GM21737 (cell line): ENCODE data around the gene ZMIZ1.

ENCODE experiments used
- ATAC-seq: cut with Tn5 transposase; IDR thresholded peaks from one replicate; pipeline ENCODE4 v1.9.1; 2021; ENCODE audit warnings: mild to moderate bottlenecking, moderate library complexity; ENCODE audit not compliant: unreplicated experiment

Gene ZMIZ1

DNA sequence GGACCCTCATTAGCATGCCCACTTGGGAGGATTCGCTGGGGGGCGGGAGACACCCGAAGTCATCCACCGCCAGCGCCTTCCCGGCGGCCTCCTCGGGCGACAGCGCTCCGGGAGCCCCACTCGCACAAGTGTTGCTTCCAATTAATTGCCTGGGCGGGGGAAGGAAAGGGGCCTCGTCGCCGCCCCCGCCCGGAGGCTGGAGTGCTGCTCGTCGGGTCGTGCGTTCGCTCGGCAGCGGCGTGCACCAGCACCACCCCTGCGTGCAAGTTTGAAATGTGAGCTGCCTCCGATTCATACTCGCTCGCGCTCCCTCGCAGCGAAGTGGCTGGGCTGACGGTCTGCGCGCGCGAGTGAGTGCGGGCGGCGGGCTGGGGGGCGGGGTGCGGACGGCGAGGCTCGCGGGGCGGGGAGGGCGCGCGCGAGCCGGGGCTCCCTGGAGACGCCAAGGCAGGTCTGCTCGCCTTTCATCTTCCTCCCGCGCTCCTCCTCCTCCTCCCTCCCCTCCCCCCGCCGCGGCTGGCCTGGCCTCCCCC is 173.9 kb downstream of the ZMIZ1 start:
- ATAC-seq, result peak; percentile 15

DNA sequence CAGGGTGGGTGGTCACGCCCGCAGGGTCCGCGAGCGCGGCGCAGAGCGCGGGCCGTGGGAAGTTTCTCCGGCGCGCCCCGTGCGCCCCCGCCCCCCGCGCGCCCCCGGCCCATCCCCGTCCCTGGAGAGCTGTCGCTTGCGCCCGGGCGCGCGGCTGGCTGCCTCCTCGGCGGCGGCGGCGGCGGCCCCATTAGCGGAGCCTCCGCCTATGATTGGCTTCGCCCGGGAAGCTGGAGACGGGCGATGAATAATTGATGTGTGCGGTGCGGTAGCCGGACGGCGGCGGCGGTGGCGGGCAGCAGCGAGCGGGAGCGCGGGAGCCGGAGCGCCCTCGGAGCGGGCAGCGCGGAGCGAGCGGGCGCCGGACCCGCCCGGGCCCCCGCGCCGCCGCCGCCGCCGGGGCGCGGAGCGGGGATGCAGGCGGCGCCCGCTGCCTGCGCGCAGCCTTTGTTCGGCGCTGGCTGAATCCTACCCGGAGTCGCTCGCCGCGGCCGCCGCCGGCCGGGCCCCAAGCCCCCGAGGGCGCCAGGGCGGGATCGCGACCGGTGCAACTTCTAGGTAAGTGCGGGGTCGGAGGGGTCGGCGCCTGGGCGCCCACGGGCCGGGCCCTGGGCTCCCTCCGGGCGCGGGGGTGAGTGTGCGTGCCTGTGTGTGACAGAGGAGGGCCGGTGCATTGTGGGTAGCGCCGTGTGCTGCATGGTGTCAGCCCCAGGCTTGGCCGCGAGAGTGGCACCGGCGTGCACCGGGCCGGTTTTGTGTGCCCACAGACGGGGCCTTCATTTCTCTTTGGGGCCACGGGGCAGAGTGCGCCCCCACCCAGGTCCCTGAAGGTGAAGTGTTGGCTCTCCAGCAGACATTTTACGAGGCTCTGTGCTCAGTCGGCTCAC is 174.7 kb downstream of the ZMIZ1 start:
- ATAC-seq, result peak; percentile 41

DNA sequence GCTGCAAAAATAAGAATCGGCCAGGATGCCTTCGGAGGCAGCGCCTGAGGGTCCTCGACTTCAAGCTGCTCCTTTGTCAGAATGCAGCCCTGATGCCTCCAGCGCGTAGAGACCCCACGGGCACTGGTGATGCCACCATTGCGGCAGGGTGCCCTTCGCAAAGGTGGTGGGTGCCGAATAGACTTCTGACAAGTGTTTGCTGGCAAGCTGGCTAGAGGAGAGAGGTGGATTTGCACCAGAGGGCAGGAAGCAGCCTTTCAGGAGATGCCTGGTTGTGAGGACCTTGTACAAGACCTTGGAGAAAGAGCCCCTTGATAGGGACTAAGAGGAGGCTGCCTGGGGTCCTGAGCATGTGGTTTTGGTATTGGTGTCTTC is 175.3 kb downstream of the ZMIZ1 start:
- ATAC-seq, result no peak

DNA sequence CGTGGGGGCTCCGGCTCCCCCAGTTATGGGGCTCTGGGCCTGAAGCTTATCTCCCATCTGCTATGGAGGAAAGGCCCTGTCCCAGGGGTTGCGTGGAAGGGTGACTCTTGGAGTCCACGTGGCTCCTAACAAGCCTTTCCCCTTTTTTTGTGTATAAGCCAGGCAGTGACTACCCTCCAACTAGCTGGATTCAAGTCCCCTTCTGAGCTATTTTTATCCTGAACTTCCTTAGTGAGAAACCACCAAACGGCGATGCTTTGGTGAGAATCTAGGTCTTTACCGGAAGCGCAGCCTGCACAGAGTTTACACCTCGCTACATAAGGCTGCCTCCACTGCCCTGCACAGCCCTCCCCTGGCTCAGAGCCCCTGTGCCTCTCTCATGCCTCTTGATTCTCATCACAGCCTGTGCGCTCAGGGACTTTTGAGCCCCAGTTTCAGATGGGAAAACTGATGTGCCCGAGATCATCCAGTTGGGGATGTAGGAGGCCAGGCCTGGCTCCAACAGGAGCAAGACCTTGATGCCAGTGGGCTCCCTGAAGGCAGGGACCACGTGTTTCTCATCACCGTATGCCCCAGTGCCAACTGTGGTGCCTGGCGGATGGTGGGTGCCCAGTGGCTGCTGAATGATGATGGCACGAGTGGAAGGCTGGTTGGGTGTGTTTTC is 176.2 kb downstream of the ZMIZ1 start:
- peak; percentile 27 for ATAC-seq

DNA sequence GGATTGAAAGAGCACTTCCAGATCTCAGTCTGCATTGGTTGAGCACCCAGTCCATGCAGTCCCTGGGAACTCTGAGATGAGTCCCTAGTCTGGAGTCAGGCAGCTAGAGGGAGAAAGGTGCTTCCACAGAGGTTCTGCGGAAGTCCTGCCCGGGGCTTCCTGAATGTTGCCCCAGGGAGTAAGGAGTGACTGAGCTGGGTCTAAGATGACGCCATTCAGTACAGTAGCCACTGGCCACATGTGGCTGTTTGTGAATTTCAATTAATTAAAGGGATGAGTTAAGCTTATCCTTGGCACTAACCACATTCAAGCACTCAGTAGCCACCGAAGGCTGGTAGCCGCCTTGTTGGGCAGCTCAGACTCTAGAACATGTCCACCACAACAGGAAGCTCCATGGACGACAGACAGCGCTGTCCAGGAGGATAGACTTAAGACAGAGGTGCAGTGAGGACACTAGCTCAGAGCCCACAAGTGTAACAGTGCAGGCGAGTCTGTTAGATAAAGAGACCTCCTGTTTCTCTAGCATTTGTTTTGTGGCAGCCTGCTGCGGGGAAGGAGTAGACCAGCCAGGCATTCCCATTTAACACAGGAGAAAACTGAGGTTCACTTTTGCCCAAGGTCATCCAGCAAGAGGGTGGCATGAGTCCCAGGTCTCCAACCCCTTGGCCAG is 176.9 kb downstream of the ZMIZ1 start:
- ATAC-seq, result no peak

DNA sequence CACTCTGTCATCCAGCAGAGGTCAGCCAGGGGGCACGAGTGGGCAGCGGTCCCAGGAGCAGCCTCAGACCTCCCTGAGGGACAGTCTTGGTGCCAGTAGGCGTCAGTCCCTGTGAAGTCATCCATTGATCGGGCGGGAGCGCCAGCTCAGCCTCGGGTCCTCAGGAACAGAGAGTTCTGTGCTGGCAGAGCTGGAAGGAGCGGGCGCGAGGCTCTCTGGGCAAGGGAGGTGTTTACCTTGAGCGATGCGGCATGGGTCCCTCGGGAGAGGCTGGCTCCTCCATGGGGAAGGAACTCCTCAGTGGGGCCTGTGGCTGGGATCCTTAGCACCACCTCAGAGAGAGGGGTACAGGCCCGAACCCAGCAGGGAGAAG is 177.4 kb downstream of the ZMIZ1 start:
- no peak for ATAC-seq

DNA sequence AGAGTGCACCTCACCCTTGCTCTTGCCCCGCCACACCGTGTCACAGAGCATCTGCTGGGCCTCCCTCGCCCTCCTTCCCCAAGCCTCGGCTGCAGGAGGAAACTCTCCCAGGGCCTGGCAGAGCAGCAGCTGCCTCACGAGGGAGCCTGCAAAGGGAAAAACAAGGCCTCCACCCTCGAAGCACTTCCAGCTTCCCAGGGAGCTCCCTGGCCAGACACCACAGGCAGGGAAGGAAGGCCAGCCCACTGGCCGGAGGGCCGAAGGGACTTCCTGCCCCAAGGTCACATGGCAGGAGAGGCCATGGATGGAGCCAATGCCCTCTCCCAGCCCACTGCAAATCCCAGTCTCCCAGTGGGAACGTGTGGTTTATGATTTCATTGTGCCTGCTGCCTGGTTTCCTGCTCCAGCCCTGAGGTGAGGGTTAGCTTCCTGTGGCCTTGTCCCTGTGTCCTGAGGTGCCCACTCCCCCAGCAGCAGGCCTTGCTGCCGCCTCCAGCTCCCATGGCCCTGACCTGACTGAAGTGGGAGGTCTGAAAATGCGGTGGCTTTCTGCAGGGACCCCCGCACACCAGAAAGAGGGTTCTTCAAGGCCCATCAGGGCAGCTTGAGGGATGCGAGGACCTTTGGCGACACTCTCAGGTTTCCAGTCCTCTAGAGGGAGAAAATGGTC is 178.0 kb downstream of the ZMIZ1 start:
- no peak for ATAC-seq

DNA sequence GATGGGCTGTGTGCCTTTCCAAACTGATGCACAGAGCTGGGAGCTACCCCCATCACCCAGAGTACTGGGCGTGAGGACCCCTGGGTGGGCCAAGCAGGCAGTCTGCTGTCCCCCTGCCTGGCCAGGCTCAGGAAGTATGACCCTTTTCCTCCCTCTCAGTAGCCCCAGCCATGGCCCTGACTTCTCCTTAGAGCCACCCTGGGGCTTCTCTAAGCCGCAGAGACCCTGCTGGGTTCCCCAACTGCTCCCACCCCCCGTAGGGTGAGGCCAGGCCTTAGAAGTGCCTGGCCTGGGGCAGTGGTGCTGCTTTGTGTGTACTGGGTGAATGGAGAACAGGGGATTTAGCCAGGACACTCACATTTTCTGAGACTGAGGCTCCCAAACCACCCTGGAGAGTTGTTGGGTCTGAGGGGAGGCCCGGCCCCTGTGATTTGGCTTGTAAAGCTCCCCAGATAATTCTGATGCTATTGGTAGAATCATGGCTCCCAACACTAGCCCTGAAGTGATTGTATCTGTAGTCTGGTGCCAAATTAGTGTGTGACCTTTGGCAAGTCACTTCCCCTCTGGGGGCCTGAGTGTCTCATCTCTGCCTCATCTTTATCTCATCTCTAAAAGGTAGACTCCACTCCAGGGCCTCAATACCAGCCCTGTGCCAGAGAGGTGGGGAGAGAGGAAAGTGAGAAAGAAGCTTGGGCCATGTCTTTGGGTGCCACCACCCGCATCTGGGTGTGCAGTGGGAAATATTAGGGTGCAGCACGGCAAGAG is 178.8 kb downstream of the ZMIZ1 start:
- ATAC-seq, result no peak

DNA sequence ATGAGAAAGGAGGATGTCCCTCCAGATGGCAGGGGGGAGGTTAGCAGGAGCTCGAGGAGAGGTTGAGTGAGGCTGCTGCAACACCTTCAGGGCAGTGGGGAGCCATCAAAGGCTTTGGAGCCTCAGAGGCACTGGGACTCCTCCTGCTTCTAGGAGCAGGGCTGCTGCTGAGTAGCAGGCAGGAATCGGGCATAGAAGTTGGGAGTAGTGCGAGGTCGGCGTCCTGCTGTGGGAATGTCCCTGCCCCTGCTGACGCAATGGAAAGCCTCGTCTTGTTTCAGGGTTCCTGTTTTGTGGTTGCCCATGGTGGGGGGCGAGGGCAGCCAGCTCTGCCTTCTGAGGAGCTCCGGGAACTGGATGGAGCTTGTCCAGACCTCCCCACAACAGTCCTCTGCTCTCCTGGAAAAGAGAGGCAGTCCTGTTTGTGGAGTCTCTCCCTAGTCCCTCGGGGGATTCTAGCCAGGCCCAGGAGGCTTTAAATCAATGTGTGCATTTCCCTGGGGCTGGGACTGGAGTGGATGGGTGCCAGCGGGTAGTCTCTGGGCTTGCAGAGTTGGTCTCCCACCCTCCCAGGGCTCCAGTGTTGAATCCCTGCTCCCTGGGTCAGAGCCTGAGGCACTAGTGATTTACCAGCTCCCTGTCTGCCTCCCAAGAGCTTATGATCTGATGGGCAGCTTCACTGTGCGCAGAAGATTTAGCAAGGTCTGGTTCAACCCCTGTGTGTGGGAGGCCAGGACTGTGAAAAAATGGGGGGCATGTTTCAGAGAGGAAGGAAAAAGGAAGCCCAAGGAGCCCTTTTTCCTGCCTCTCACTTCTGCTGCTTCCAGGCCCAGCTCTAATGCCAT is 179.8 kb downstream of the ZMIZ1 start:
- ATAC-seq, result no peak

DNA sequence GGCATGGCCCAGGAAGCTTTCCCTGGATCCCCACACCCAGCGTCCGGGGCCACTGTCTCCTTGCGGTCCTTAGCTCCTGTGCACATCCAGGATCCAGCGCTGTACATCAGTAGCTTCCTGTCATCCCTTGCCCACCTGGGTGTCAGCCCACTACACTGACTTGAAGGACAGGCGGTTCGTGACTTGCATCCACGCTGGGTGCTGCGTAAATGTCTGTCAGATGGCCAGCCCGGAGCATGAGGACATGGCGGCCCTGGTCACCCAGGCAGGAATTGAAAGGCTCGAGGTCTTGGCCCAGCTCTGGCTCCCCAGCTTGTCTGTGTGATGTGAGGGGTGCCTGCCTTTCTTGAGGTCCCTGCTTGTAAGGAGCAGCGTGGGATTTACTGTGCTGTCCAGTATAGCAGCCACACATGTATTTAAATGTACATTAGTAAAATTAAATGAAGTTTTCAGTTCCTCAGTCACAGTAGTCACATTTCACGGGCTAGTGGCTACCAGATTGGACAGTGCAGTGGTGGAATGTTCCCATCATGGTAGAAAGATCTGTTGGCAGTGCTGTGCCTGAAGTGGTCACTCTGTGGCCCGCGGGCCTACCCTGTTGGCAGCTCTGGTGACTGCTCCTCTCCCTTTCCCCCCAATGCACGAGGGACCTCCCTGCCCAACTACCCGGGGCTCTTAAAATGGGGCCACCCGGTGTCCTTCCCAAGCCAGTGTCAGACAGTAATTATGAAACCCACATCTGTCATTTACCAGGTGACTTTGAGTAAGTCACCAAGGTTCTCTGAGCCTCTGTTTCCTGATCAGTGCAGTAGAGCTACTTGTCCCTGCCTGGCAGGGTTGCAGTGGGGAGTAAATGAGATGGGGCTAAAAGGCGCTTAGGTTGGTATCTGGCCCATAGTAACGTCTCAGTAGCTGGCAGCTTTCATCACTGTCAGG is 180.7 kb downstream of the ZMIZ1 start:
- peak; percentile 52 for ATAC-seq

DNA sequence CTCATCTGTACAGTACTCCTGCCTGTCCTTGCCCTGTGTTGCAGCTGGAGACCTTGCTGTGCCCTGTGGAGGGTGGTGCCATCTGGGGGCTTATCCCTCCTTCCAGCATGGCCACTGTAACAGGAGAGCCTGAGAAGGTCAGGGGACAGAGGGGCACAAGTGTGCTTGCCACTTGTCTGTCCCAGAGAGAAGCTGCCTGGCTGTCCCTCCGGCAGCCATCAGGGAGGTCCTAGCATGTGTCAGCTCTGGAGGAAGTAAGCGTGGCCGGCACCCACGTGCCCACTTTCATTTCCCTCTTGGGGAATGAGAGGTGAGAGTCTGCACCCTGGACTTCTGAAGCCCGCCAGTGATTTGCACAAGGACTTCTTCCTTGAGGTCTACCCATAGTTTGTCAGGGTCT is 181.5 kb downstream of the ZMIZ1 start:
- no peak for ATAC-seq

DNA sequence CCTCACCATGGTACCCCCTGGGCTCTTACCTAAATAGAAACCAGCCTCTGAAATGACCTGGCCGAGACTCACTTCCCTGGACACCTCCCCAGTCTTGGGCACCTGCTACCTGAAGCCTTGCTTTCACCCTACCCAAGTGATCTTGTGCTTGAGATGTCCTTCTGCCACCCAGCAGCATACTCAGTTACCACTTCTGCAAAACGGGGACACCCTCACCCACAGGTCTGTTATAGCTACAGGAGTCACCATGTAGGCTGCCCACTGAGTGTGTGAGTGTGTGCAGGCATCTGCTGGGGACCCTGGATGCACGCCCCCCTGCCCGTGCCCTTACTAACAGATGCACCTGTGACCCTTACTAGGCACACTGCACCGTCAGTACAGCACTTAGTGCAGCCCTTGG is 183.7 kb downstream of the ZMIZ1 start:
- no peak for ATAC-seq

DNA sequence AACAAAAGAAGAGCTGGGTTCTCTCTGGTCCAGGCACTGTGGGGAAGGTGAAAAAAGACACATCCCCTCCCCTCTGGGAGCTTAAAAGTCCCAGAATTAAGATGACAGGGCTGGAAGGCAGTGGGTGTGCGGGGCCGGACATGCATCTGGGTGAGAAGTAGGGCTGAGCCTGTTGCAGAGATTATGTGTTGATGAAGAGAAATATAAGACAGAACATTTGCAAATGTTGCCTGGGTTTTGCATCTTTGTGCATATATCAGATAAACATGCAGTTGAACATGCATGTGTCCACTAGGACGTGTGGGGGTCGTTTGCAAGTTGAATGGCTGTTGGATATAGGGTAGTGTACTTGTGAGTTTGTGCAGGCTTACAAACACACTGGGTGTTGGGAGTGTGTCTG is 184.2 kb downstream of the ZMIZ1 start:
- ATAC-seq, result no peak

DNA sequence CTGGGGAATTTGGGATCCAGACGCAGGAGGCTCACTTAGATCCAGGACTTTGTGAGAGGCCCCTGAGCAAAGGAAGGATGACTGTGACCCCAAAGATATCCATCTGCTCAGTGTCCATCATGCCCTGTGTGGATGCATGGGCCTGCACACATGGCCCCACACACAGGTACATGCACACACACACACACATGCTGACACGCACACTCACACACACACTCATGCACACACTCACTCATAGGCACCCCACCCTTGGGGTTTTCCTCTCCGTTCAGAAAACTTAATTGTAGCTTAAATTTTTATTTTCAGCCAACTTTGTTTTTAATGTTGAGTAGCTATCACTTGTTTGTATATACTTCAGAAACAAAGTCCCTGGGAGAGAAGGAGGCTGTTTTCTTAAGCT is 184.9 kb downstream of the ZMIZ1 start:
- no peak for ATAC-seq

DNA sequence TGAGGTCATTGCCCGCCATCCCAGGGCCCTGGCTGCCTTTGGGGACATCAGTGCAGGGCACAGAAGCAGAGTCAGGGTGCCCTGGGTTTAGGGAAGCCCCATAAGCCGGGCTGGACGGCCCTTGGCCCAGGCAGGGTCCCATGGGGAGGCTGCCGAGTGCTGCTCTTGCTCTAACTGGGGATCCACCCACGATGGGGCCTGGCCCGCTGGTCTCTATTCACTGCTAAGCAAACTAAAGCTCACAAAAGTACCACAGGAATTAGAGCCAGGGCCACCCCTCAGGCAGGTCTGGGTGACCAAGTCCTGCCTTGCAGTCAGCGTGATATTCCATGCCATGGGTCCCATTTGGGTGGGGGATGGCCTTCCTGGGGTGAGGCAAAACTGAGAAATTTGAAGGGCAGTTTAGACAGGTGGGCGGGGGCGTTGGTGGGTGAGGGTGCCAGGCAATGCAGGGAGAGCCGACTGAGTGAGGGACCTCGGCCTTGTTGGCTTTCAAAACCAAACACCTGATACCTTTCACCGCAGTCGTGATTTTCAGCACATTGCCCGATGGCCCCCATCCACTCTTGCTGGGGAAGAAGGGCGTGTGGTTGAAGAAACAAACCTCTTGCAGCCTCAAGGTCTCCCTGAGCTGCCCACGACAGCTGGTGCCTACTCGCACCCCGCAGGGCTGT is 185.7 kb downstream of the ZMIZ1 start:
- no peak for ATAC-seq

DNA sequence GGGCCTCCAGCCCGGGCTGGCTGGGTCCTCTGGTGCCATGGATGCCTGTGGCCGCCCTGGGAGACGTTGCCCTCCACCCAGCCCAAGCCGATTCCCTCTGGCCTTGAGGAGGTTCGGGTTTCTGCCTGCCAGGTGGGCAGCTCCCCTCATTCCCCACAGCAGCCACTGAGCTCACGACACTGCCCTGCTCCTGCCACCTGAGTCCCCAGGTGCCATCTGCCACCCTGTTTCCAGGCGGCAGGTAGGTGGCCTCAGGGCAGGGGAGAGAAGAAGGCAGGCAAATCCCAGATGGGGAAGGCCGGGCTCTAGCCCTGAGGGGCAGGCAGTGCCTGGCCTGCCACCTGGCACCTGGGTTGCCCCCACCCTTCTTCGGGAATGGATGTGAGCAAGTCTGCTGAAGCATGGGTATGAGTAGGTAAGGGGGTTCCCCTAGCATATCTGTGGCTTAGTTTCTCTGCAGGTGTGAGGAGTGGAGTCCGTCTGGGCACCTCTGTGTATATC is 186.3 kb downstream of the ZMIZ1 start:
- no peak for ATAC-seq

DNA sequence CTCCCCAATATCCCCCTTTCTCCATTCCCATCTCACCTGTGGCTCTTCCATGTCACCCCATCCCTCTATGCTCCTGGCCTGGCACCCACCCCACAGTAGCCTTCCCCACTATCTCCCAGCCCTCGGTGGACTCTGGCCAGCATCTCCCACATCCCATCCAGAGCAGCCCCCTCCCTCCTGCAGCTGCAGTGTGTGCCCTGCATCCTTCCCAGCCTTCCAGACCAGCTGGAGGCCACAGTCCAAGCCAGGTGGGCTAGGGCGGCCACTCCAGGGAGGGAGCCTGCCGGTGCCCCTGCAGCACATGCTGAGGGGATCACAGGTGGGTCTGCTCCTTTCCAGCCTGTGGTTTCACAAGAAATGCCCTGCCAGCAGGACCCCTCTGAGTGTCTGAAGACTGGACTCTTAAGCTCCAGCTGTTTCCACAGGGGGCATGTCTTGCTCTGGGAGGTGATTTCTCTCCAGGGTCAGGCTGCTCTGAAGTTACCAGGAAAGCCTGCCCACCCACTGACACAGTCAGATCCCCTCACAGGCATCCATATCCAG is 187.6 kb downstream of the ZMIZ1 start:
- no peak for ATAC-seq
